Measurements from ENCODE around the gene FLT1. TPM values are rescaled to one million over a fixed set of nuclear protein-coding genes. Genes with fewer than 3 reads are reported as not detected.

Gene FLT1
- total and polyA plus RNA-seq, 2 of the 13 experiments (the other 11 are each of a cell fraction or from before 2014, with no cell fraction given): 0.02 TPM; not detected in 1

- ATAC-seq: no peak
Measured at GRCh38 chr13:28468023-28468915, 26.7 kb downstream of the FLT1 start.

GRCh38 chr13:28467034-28467433 is 27.9 kb downstream of the FLT1 start:
- Histone ChIP-seq H3K4me2 (ENCODE audit: low read depth, low read length) (no peak overlapping the region), H3K27me3 (ENCODE audit: control insufficient read depth in 1 of 2, insufficient read depth in 2 of 2, low read length in 2 of 2) (0 out of 5 replicates have a peak, but pooled peaks cover 0 to 6% of the 10 kb centered on the region in 2 experiments), H3K27ac (ENCODE audit: extremely low read length, insufficient read depth, low read length) (no peak overlapping the region), H3K36me3 (replicated peaks in 1 of 2; ENCODE audit: control insufficient read depth in 1 of 2, insufficient read depth in 2 of 2, low read length in 2 of 2) (no peaks in the 10 kb centered on the region), H3K79me2 (ENCODE audit: insufficient read depth, low read length) (no peaks in the 10 kb centered on the region), H3K4me3 (replicated peaks in 1 of 3; ENCODE audit: insufficient read depth in 1 of 3, low read depth in 2 of 3, low read length in 3 of 3) (no peak overlapping the region), H3K9ac (ENCODE audit: insufficient read depth, low read depth, low read length) (no peak overlapping the region), H3K9me3 (ENCODE audit: low read length) (no peaks in the 10 kb centered on the region), H2AFZ (ENCODE audit: low read length) (no peak overlapping the region), H3K4me1 (ENCODE audit: insufficient read depth, low read length) (no peaks in the 10 kb centered on the region), H4K20me1 (ENCODE audit: insufficient read depth, low read length) (no peaks in the 10 kb centered on the region)
- TF ChIP-seq TCF12 (IDR thresholded peaks at IDR 0.05) (no peak), TCF12 (CRISPR knock-in tag; IDR thresholded peaks at IDR 0.05) (no peak), ZNF33A (CRISPR knock-in tag; IDR thresholded peaks at IDR 0.05; ENCODE audit: borderline replicate concordance) (no peak), ZNF281 (CRISPR knock-in tag; IDR thresholded peaks at IDR 0.05; ENCODE audit: borderline replicate concordance) (no peak), HDAC6 (IDR thresholded peaks at IDR 0.05; ENCODE audit: low read depth, low read length) (no peak), PLRG1 (conservative IDR thresholded peaks at IDR 0.05) (no peak), STAT5B (CRISPR knock-in tag; IDR thresholded peaks at IDR 0.05) (no peak), AFF4 (CRISPR knock-in tag; IDR thresholded peaks at IDR 0.05) (no peak), ZNF34 (CRISPR knock-in tag; IDR thresholded peaks at IDR 0.05; ENCODE audit: borderline replicate concordance) (no peak)
- CTCF ChIA-PET (ENCODE audit: low intra/inter-chr PET ratio, low total read pairs): no interaction called here
- BruUV-seq (replicated peaks): no TSS peak
- 69% methylated on average over 3 of the region's 3 CpGs for WGBS (ENCODE audit: low lambda C conversion rate)
- in situ Hi-C loops (cut with HindIII; ENCODE audit: extremely low pct_ligation_motif_present, low pct_unique_long_range_greater_than_20kb) (no loop called here), intact Hi-C loops (cut with micrococcal nuclease; ENCODE audit: unreplicated experiment) (no loop called here)
- FAIRE-seq (no peak), DNase-seq (ENCODE audit: low spot score) (no peak), ATAC-seq (no peak)
- POLR2A ChIA-PET: no interaction called here

More at GRCh38 chr13:28468023-28468915, 26.7 kb downstream of the FLT1 start:
- no peak for FAIRE-seq
- ChIA-PET POLR2A (no interaction called here), CTCF (ENCODE audit: low intra/inter-chr PET ratio, low total read pairs) (no interaction called here)
- Histone ChIP-seq H3K9ac (ENCODE audit: insufficient read depth, low read depth, low read length) (no peak overlapping the region), H3K36me3 (replicated peaks in 1 of 2; ENCODE audit: control insufficient read depth in 1 of 2, insufficient read depth in 2 of 2, low read length in 2 of 2) (no peaks in the 10 kb centered on the region), H3K4me3 (replicated peaks in 1 of 3; ENCODE audit: insufficient read depth in 1 of 3, low read depth in 2 of 3, low read length in 3 of 3) (no peak overlapping the region), H3K4me2 (ENCODE audit: low read depth, low read length) (no peak overlapping the region), H3K79me2 (ENCODE audit: insufficient read depth, low read length) (no peaks in the 10 kb centered on the region), H3K9me3 (ENCODE audit: low read length) (no peaks in the 10 kb centered on the region), H4K20me1 (ENCODE audit: insufficient read depth, low read length) (no peaks in the 10 kb centered on the region), H2AFZ (ENCODE audit: low read length) (no peak overlapping the region), H3K4me1 (ENCODE audit: insufficient read depth, low read length) (no peaks in the 10 kb centered on the region), H3K27ac (ENCODE audit: extremely low read length, insufficient read depth, low read length) (no peak overlapping the region), H3K27me3 (ENCODE audit: control insufficient read depth in 1 of 2, insufficient read depth in 2 of 2, low read length in 2 of 2) (no peaks in the 10 kb centered on the region)
- DNase-seq (ENCODE audit: low spot score): no peak
- in situ Hi-C loops (cut with HindIII; ENCODE audit: extremely low pct_ligation_motif_present, low pct_unique_long_range_greater_than_20kb) (no loop called here), intact Hi-C loops (cut with micrococcal nuclease; ENCODE audit: unreplicated experiment) (no loop called here)
- 37% methylated on average over 7 of the region's 7 CpGs for WGBS (ENCODE audit: low lambda C conversion rate)
- BruUV-seq (replicated peaks): no TSS peak
- peak; percentile 43; the same call in 1 of the 2 replicates for TF ChIP-seq ATF7 (IDR thresholded peaks at IDR 0.05)
- TF ChIP-seq ATF7 (CRISPR knock-in tag; IDR thresholded peaks at IDR 0.05): no peak
- no peak for TF ChIP-seq ZNF616 (CRISPR knock-in tag; IDR thresholded peaks at IDR 0.05; ENCODE audit: low read depth)
- TF ChIP-seq CEBPB (IDR thresholded peaks at IDR 0.05; ENCODE audit: borderline replicate concordance, low read depth, low read length): peak; percentile 63; the same call in 1 of the 2 replicates
